Endothelial cell of umbilical vein (primary cell): ENCODE data around the gene WNT4.

Source experiments
- EZH2 ChIP-seq: IDR thresholded peaks from 2 replicates; pipeline ENCODE4 v1.6.1; 2012; ENCODE audit warnings: borderline replicate concordance, low read depth, mild to moderate bottlenecking, moderate library complexity, low read length, inconsistent platforms; ENCODE audit not compliant: severe bottlenecking
- FOS ChIP-seq: IDR thresholded peaks from 2 replicates; pipeline ENCODE4 v1.6.1; 2011; ENCODE audit warnings: mild to moderate bottlenecking, low read length, moderate library complexity, borderline replicate concordance; ENCODE audit not compliant: insufficient read depth
- JUN ChIP-seq: IDR thresholded peaks from 2 replicates; pipeline ENCODE4 v1.6.1; 2011; ENCODE audit warnings: borderline replicate concordance, low read depth; ENCODE audit not compliant: insufficient read length, insufficient read depth
- MYC ChIP-seq: IDR thresholded peaks from one replicate; pipeline ENCODE4 v1.6.1; 2011; ENCODE audit warnings: mild to moderate bottlenecking, low read depth, low read length
- POLR2A ChIP-seq: IDR thresholded peaks from 2 replicates; pipeline ENCODE4 v1.6.1; 2012; ENCODE audit warnings: low read depth, mild to moderate bottlenecking, control low read depth, low read length
- POLR2AphosphoS5 ChIP-seq: IDR thresholded peaks from 2 replicates; pipeline ENCODE4 v1.6.1; 2012; ENCODE audit warnings: low read depth, mild to moderate bottlenecking, control low read depth, low read length, moderate library complexity; ENCODE audit not compliant: insufficient read depth
- TF ChIP-seq, protein P1 (sequence below), 2 donors: IDR thresholded peaks; 1 replicate in 1 of 2; 2 replicates in 1 of 2; pipeline ENCODE4 v1.5.1; 2011; ENCODE audit warnings: low read length in 2 of 2, mild to moderate bottlenecking in 2 of 2, moderate library complexity in 2 of 2, control low read depth in 1 of 2, inconsistent platforms in 1 of 2, low read depth in 1 of 2; ENCODE audit not compliant: insufficient read depth in 1 of 2; ENCODE audit errors: extremely low read depth in 1 of 2

DNA sequence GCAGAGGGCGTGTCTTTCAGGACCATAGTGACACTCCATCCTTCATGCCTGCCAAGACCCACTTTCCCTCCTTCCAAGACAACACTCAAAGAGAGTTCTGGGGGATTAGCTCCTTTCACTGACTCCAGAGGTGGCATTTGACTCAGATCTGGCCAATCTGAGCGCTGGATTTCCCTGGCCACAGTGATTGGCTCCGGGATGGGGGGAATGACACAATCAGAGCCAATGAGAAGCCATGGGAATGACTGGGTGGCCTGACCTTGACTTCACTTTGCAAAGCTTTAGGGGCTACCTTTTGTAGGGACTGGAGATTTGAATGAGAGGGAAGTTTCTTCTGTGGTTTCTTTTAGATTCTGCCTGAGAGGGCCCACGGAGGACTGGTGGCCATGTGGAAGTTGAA lies 26.9 kb upstream of the WNT4 start:
- no peak for TF ChIP-seq EZH2
- TF ChIP-seq, protein P1, sequence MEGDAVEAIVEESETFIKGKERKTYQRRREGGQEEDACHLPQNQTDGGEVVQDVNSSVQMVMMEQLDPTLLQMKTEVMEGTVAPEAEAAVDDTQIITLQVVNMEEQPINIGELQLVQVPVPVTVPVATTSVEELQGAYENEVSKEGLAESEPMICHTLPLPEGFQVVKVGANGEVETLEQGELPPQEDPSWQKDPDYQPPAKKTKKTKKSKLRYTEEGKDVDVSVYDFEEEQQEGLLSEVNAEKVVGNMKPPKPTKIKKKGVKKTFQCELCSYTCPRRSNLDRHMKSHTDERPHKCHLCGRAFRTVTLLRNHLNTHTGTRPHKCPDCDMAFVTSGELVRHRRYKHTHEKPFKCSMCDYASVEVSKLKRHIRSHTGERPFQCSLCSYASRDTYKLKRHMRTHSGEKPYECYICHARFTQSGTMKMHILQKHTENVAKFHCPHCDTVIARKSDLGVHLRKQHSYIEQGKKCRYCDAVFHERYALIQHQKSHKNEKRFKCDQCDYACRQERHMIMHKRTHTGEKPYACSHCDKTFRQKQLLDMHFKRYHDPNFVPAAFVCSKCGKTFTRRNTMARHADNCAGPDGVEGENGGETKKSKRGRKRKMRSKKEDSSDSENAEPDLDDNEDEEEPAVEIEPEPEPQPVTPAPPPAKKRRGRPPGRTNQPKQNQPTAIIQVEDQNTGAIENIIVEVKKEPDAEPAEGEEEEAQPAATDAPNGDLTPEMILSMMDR (IDR thresholded peaks at IDR 0.05; ENCODE audit: extremely low read depth in 1 of 2, insufficient read depth in 1 of 2, low read depth in 1 of 2, low read length in 2 of 2): no peak
- TF ChIP-seq POLR2AphosphoS5: no peak
- TF ChIP-seq POLR2A: no peak
- no peak for TF ChIP-seq MYC
- no peak for TF ChIP-seq JUN
- no peak for TF ChIP-seq FOS
